Measurements from ENCODE around the gene HECA. TPM values are rescaled to one million over a fixed set of nuclear protein-coding genes. Genes with fewer than 3 reads are reported as not detected.
A peak's percentile ranks its signal among the peaks of the same experiment; 100 is the strongest.

The HECA gene
- total and polyA plus RNA-seq, 10 of the 15 experiments (the other 5 are each of a cell fraction or from before 2014, with no cell fraction given) = 0.52 to 7.2 (median 2.7) TPM

- TF ChIP-seq CEBPB (IDR thresholded peaks at IDR 0.05; ENCODE audit: borderline replicate concordance in 1 of 2, low read depth in 2 of 2, low read length in 2 of 2) (no peak), NR2F1 (conservative IDR thresholded peaks at IDR 0.05) (no peak), USF1 (IDR thresholded peaks at IDR 0.05; ENCODE audit: borderline replicate concordance, extremely low read length, insufficient read depth, low read depth, low read length) (no peak), SP1 (IDR thresholded peaks at IDR 0.05; ENCODE audit: low read depth, low read length) (no peak), POLR2A (IDR thresholded peaks at IDR 0.05; ENCODE audit: low read depth, low read length) (peak; percentile 44; the same call in 1 of the 2 replicates), RELA (IDR thresholded peaks at IDR 0.05; ENCODE audit: borderline replicate concordance, partially characterized antibody) (peak; percentile 62), GABPA (IDR thresholded peaks at IDR 0.05; ENCODE audit: low read depth) (no peak), MLLT1 (IDR thresholded peaks at IDR 0.05) (peak; percentile 45; the same call in 1 of the 2 replicates), HDAC2 (IDR thresholded peaks at IDR 0.05) (no peak), EGR1 (IDR thresholded peaks at IDR 0.05; ENCODE audit: borderline replicate concordance in 1 of 2, low read depth in 2 of 2, low read length in 2 of 2) (no peak), CTCF (IDR thresholded peaks at IDR 0.05 in 2 of 3, conservative IDR thresholded peaks at IDR 0.05 in 1 of 3; ENCODE audit: control insufficient read depth in 2 of 3, extremely low read depth in 1 of 3, insufficient read depth in 1 of 3, low read depth in 3 of 3, low read length in 3 of 3) (peak; percentile 88 to 99 (median 93); a peak in 5 of 6 replicates), CBX5 (IDR thresholded peaks at IDR 0.05; ENCODE audit: low read depth) (peak; percentile 74; the same call in 1 of the 2 replicates), RELB (IDR thresholded peaks at IDR 0.05; ENCODE audit: low read depth) (0 out of 2 replicates have a peak, but pooled peaks have one; percentile 22), NFXL1 (IDR thresholded peaks at IDR 0.05; ENCODE audit: borderline replicate concordance) (no peak), CBX3 (IDR thresholded peaks at IDR 0.05; ENCODE audit: borderline replicate concordance, low read depth) (no peak), PAX5 (IDR thresholded peaks at IDR 0.05; ENCODE audit: borderline replicate concordance, low read depth, low read length) (no peak; the same call in 1 of the 2 replicates), BHLHE40 (IDR thresholded peaks at IDR 0.05; ENCODE audit: borderline replicate concordance in 1 of 2, low read depth in 2 of 2, low read length in 1 of 2) (peak; percentile 15 to 48; a peak in 1 of 4 replicates), CHD4 (IDR thresholded peaks at IDR 0.05) (no peak), ESRRA (IDR thresholded peaks at IDR 0.05; ENCODE audit: low read length) (no peak), BCLAF1 (IDR thresholded peaks at IDR 0.05) (no peak), CREM (IDR thresholded peaks at IDR 0.05; ENCODE audit: low read depth) (no peak)
Observed at GRCh38 chr6:139219271-139219729, 84.4 kb downstream of the HECA start (continued).
